HepG2 (cell line): ENCODE data around the gene ANKRD11. TPM values are rescaled to one million over a fixed set of nuclear protein-coding genes. Genes with fewer than 3 reads are reported as not detected.
A peak's percentile ranks its signal among the peaks of the same experiment; 100 is the strongest.

Source experiments
- AGO1 ChIP-seq: fragments of 200-400 bp; formaldehyde crosslinking; IDR thresholded peaks from 2 replicates; pipeline ENCODE4 v1.6.1; 2017; ENCODE audit warnings: mild to moderate bottlenecking, low read depth, low read length, moderate library complexity; ENCODE audit not compliant: poor library complexity, severe bottlenecking
- AGO2 ChIP-seq: fragments of 200-400 bp; formaldehyde crosslinking; optimal IDR thresholded peaks from 2 replicates; pipeline ENCODE3; 2017; ENCODE audit warnings: mild to moderate bottlenecking, low read depth, low read length, moderate library complexity
- ATF7-NPFF ChIP-seq: sonication (generic); formaldehyde crosslinking; IDR thresholded peaks from 2 replicates; pipeline ENCODE4 v1.8.1; 2023; ENCODE audit warnings: mild to moderate bottlenecking, low read depth, missing genetic modification reagents, moderate library complexity
- KDM1A ChIP-seq: IDR thresholded peaks from 2 replicates; pipeline ENCODE4 v1.6.1; 2016; ENCODE audit warnings: missing compliant biosample characterization
- MED8 ChIP-seq: sonication (generic); formaldehyde crosslinking; IDR thresholded peaks from 2 replicates; pipeline ENCODE4 v1.8.1; 2023; ENCODE audit warnings: mild to moderate bottlenecking, missing genetic modification reagents; ENCODE audit not compliant: insufficient replicate concordance
- NR2F2 ChIP-seq: IDR thresholded peaks from 2 replicates; pipeline ENCODE4 v1.6.1; 2012; ENCODE audit warnings: low read depth, inconsistent platforms, borderline replicate concordance
- REL ChIP-seq: sonication (generic); formaldehyde crosslinking; conservative IDR thresholded peaks from 2 replicates; pipeline ENCODE4 v1.8.0; 2022; ENCODE audit warnings: mild to moderate bottlenecking, missing genetic modification reagents, moderate library complexity
- SALL1 ChIP-seq: sonication (generic); formaldehyde crosslinking; IDR thresholded peaks from 2 replicates; pipeline ENCODE4 v1.8.0; 2022; ENCODE audit warnings: mild to moderate bottlenecking, missing genetic modification reagents
- SRY ChIP-seq: sonication (generic); formaldehyde crosslinking; IDR thresholded peaks from 2 replicates; pipeline ENCODE4 v1.8.0; 2022; ENCODE audit warnings: mild to moderate bottlenecking, missing genetic modification reagents
- ZBTB20 ChIP-seq: sonication (generic); formaldehyde crosslinking; IDR thresholded peaks from 2 replicates; pipeline ENCODE4 v1.8.1; 2023; ENCODE audit warnings: missing genetic modification reagents, low read depth, mild to moderate bottlenecking, borderline replicate concordance
- ZFYVE20 ChIP-seq: sonication (generic); formaldehyde crosslinking; IDR thresholded peaks from 2 replicates; pipeline ENCODE4 v1.8.0; 2023; ENCODE audit warnings: low read depth, mild to moderate bottlenecking, moderate library complexity, missing genetic modification reagents, borderline replicate concordance
- ZNF17 ChIP-seq: sonication (generic); formaldehyde crosslinking; IDR thresholded peaks from 2 replicates; pipeline ENCODE4 v1.5.0; 2020; ENCODE audit warnings: mild to moderate bottlenecking, missing genetic modification reagents
- ZNF331 ChIP-seq: sonication (generic); formaldehyde crosslinking; IDR thresholded peaks from 2 replicates; pipeline ENCODE4 v1.4.0; 2020; ENCODE audit warnings: missing genetic modification reagents
- ZNF44 ChIP-seq: sonication (generic); formaldehyde crosslinking; IDR thresholded peaks from 2 replicates; pipeline ENCODE4 v1.5.1; 2020; ENCODE audit warnings: mild to moderate bottlenecking, missing genetic modification reagents
- ZNF501 ChIP-seq: sonication (generic); formaldehyde crosslinking; IDR thresholded peaks from 2 replicates; pipeline ENCODE4 v1.5.1; 2020; ENCODE audit warnings: mild to moderate bottlenecking, moderate library complexity, missing genetic modification reagents
- polyA plus RNA-seq, 8 experiments: library from polyadenylated mRNA; depleted of rRNA in 3 of 8; stranded (reverse) in 7 of 8; unstranded in 1 of 8; fragments of >200 nt; fragmentation: Illumina TruSeq in 4 of 8; extraction: Trizol in 4 of 8; gene quantifications; 2 replicates each; pipeline versions ENCODE4 v1.2.1 to v1.2.3, GENCODE V29; 2011 to 2016; ENCODE audit warnings: low read depth in 4 of 8, missing spikeins in 1 of 8, mixed read lengths in 1 of 8; ENCODE audit not compliant: insufficient read depth in 1 of 8
- total RNA-seq, 5 experiments: library from RNA; depleted of rRNA; stranded (reverse); fragments of >200 nt; fragmentation: Illumina TruSeq; extraction: Trizol; gene quantifications; 2 replicates each; pipeline ENCODE4 v1.2.3, GENCODE V29; 2016; ENCODE audit warnings: low read depth in 1 of 5
- TF ChIP-seq, protein P1 (sequence below): sonication (generic); formaldehyde crosslinking; IDR thresholded peaks from 2 replicates; pipeline ENCODE4 v1.5.0; 2020; ENCODE audit warnings: mild to moderate bottlenecking, missing genetic modification reagents, moderate library complexity
- TF ChIP-seq, protein P2 (sequence below): sonication (generic); formaldehyde crosslinking; IDR thresholded peaks from 2 replicates; pipeline ENCODE4 v1.4.0; 2020; ENCODE audit warnings: mild to moderate bottlenecking, missing genetic modification reagents
- TF ChIP-seq, protein P3 (sequence below): sonication (generic); formaldehyde crosslinking; IDR thresholded peaks from 2 replicates; pipeline ENCODE4 v1.9.0; 2021; ENCODE audit warnings: missing genetic modification reagents, mild to moderate bottlenecking, borderline replicate concordance
- TF ChIP-seq, protein P4 (sequence below): sonication (generic); formaldehyde crosslinking; conservative IDR thresholded peaks from 2 replicates; pipeline ENCODE4 v1.8.1; 2023; ENCODE audit warnings: missing genetic modification reagents
- TF ChIP-seq, protein P5 (sequence below): sonication (generic); formaldehyde crosslinking; IDR thresholded peaks from 2 replicates; pipeline ENCODE4 v1.5.1; 2020; ENCODE audit warnings: mild to moderate bottlenecking, missing genetic modification reagents, moderate library complexity

The ANKRD11 gene
- total and polyA plus RNA-seq, 2 of the 13 experiments (the other 11 are each of a cell fraction or from before 2014, with no cell fraction given) = 21.4 to 38.4 TPM

DNA sequence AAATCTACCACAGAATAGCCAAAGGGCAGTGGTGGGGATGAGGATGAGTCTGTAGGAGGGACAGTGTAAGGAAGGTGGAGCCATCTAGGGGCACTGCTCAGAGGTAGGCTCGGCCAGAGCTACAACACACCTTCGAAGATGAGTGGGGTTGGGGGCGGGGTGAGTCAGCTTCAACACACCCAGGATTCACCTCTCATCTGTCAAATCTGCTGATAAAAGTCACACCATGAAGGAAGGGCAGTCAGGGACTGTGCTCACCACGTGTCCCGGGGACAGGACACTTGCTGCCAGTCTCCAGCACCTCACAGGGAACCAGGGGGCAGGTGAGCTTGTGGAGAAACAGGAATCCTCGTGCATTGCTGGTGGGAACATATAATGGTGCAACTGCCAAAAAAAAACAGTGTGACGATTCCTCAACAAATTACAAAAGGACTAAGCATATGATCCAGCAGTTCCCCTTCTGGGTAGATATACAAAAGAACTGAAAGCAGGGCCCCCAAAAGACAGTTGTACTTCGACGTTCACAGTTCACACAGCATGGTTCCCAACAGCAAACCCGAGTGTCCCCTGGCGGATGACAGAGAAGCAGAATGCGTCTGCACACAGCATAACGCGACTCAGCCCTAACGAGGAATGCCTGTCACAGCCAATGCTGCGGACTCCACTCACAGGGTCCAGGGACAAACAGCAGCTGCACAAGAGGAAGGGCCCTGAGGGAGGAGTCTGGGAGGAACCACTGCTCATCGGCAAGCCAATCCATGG lies 133.1 kb downstream of the ANKRD11 start (continued):
- no peak for TF ChIP-seq ZNF17 (CRISPR knock-in tag)
- TF ChIP-seq, protein P1, sequence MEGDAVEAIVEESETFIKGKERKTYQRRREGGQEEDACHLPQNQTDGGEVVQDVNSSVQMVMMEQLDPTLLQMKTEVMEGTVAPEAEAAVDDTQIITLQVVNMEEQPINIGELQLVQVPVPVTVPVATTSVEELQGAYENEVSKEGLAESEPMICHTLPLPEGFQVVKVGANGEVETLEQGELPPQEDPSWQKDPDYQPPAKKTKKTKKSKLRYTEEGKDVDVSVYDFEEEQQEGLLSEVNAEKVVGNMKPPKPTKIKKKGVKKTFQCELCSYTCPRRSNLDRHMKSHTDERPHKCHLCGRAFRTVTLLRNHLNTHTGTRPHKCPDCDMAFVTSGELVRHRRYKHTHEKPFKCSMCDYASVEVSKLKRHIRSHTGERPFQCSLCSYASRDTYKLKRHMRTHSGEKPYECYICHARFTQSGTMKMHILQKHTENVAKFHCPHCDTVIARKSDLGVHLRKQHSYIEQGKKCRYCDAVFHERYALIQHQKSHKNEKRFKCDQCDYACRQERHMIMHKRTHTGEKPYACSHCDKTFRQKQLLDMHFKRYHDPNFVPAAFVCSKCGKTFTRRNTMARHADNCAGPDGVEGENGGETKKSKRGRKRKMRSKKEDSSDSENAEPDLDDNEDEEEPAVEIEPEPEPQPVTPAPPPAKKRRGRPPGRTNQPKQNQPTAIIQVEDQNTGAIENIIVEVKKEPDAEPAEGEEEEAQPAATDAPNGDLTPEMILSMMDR (CRISPR knock-in tag) = peak; percentile 60
- no peak for TF ChIP-seq SALL1 (CRISPR knock-in tag)
- TF ChIP-seq ZFYVE20 (CRISPR knock-in tag) = no peak
- TF ChIP-seq NR2F2 = no peak
- no peak for TF ChIP-seq ATF7-NPFF (CRISPR knock-in tag)
- TF ChIP-seq, protein P2, sequence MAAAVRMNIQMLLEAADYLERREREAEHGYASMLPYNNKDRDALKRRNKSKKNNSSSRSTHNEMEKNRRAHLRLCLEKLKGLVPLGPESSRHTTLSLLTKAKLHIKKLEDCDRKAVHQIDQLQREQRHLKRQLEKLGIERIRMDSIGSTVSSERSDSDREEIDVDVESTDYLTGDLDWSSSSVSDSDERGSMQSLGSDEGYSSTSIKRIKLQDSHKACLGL (CRISPR knock-in tag) = no peak
- no peak for TF ChIP-seq REL (CRISPR knock-in tag)
- no peak for TF ChIP-seq AGO1
- TF ChIP-seq, protein P3, sequence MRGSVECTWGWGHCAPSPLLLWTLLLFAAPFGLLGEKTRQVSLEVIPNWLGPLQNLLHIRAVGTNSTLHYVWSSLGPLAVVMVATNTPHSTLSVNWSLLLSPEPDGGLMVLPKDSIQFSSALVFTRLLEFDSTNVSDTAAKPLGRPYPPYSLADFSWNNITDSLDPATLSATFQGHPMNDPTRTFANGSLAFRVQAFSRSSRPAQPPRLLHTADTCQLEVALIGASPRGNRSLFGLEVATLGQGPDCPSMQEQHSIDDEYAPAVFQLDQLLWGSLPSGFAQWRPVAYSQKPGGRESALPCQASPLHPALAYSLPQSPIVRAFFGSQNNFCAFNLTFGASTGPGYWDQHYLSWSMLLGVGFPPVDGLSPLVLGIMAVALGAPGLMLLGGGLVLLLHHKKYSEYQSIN (CRISPR knock-in tag) = no peak
- 0 out of 2 replicates have a peak, but pooled peaks have one; percentile 13 for TF ChIP-seq ZNF501 (CRISPR knock-in tag)
- TF ChIP-seq ZNF331 (CRISPR knock-in tag) = no peak
- TF ChIP-seq ZBTB20 = no peak
- TF ChIP-seq, protein P4, sequence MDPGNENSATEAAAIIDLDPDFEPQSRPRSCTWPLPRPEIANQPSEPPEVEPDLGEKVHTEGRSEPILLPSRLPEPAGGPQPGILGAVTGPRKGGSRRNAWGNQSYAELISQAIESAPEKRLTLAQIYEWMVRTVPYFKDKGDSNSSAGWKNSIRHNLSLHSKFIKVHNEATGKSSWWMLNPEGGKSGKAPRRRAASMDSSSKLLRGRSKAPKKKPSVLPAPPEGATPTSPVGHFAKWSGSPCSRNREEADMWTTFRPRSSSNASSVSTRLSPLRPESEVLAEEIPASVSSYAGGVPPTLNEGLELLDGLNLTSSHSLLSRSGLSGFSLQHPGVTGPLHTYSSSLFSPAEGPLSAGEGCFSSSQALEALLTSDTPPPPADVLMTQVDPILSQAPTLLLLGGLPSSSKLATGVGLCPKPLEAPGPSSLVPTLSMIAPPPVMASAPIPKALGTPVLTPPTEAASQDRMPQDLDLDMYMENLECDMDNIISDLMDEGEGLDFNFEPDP (CRISPR knock-in tag) = no peak
- peak; percentile 67 for TF ChIP-seq AGO2
- no peak for TF ChIP-seq ZNF44
- no peak for TF ChIP-seq KDM1A (CRISPR knock-in tag)
- no peak for TF ChIP-seq MED8 (CRISPR knock-in tag)
- TF ChIP-seq, protein P5, sequence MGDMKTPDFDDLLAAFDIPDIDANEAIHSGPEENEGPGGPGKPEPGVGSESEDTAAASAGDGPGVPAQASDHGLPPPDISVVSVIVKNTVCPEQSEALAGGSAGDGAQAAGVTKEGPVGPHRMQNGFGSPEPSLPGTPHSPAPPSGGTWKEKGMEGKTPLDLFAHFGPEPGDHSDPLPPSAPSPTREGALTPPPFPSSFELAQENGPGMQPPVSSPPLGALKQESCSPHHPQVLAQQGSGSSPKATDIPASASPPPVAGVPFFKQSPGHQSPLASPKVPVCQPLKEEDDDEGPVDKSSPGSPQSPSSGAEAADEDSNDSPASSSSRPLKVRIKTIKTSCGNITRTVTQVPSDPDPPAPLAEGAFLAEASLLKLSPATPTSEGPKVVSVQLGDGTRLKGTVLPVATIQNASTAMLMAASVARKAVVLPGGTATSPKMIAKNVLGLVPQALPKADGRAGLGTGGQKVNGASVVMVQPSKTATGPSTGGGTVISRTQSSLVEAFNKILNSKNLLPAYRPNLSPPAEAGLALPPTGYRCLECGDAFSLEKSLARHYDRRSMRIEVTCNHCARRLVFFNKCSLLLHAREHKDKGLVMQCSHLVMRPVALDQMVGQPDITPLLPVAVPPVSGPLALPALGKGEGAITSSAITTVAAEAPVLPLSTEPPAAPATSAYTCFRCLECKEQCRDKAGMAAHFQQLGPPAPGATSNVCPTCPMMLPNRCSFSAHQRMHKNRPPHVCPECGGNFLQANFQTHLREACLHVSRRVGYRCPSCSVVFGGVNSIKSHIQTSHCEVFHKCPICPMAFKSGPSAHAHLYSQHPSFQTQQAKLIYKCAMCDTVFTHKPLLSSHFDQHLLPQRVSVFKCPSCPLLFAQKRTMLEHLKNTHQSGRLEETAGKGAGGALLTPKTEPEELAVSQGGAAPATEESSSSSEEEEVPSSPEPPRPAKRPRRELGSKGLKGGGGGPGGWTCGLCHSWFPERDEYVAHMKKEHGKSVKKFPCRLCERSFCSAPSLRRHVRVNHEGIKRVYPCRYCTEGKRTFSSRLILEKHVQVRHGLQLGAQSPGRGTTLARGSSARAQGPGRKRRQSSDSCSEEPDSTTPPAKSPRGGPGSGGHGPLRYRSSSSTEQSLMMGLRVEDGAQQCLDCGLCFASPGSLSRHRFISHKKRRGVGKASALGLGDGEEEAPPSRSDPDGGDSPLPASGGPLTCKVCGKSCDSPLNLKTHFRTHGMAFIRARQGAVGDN (CRISPR knock-in tag) = no peak; the same call in 1 of the 2 replicates
- 0 out of 2 replicates have a peak, but pooled peaks have one; percentile 31 for TF ChIP-seq SRY (CRISPR knock-in tag)
